CD14-positive monocyte (primary cell): ENCODE results near the gene SH3RF1. TPM values are rescaled to one million over a fixed set of nuclear protein-coding genes. Genes with fewer than 3 reads are reported as not detected.

ENCODE experiments used
- DNase-seq, 3 donors: peaks; one replicate each; pipeline ENCODE4 v3.0.0-alpha.2; 2011 to 2022
- H2AFZ ChIP-seq: 2 replicates; pipeline ENCODE4 v1.6.0; 2012; ENCODE audit warnings: mild to moderate bottlenecking, low read depth, low read length, inconsistent platforms; ENCODE audit not compliant: insufficient read depth, poor library complexity, severe bottlenecking
- H3K27ac ChIP-seq, 2 donors: 1 replicate in 1 of 2; 2 replicates in 1 of 2; pipeline ENCODE4 v1.5.1; 2012 to 2013; ENCODE audit warnings: low read length in 2 of 2, control low read depth in 1 of 2, inconsistent platforms in 1 of 2, low read depth in 1 of 2, mild to moderate bottlenecking in 1 of 2
- H3K27me3 ChIP-seq, 2 donors: one replicate each; pipeline versions ENCODE4 v1.6.0 to v1.6.1; 2011 to 2013; ENCODE audit warnings: low read length in 2 of 2; ENCODE audit not compliant: control insufficient read depth in 2 of 2, insufficient read depth in 2 of 2
- H3K36me3 ChIP-seq, 2 donors: replicated peaks in 1 of 2; 1 replicate in 1 of 2; 2 replicates in 1 of 2; pipeline versions ENCODE4 v1.5.1 to v1.6.1; 2012 to 2013; ENCODE audit warnings: low read length in 2 of 2, control low read depth in 1 of 2, inconsistent platforms in 1 of 2, mild to moderate bottlenecking in 1 of 2; ENCODE audit not compliant: insufficient read depth in 2 of 2, control insufficient read depth in 1 of 2
- H3K4me1 ChIP-seq, 2 donors: 1 replicate in 1 of 2; 2 replicates in 1 of 2; pipeline versions ENCODE4 v1.5.1 to v1.6.1; 2012 to 2013; ENCODE audit warnings: low read length in 2 of 2, control low read depth in 1 of 2, inconsistent platforms in 1 of 2, mild to moderate bottlenecking in 1 of 2, moderate library complexity in 1 of 2; ENCODE audit not compliant: insufficient read depth in 2 of 2, control insufficient read depth in 1 of 2
- H3K4me2 ChIP-seq: replicated peaks from 2 replicates; pipeline ENCODE3; 2012; ENCODE audit warnings: low read length, moderate library complexity, mild to moderate bottlenecking; ENCODE audit not compliant: poor library complexity, severe bottlenecking; ENCODE audit errors: extremely low read depth
- H3K4me3 ChIP-seq, 3 experiments: fragments of 200-600 bp in 1 of 3; sonication (generic) in 1 of 3; replicated peaks in 1 of 3; 1 replicate in 2 of 3; 2 replicates in 1 of 3; pipeline ENCODE4 v1.5.1; 2011 to 2013; ENCODE audit warnings: low read length in 3 of 3, mild to moderate bottlenecking in 3 of 3, control low read depth in 2 of 3, low read depth in 2 of 3, inconsistent platforms in 1 of 3, moderate library complexity in 1 of 3
- H3K79me2 ChIP-seq: 2 replicates; pipeline ENCODE4 v1.6.0; 2012; ENCODE audit warnings: mild to moderate bottlenecking, control low read depth, inconsistent platforms, low read length, moderate library complexity; ENCODE audit not compliant: insufficient read depth
- H3K9ac ChIP-seq: 2 replicates; pipeline ENCODE4 v1.6.0; 2017; ENCODE audit warnings: low read length, mild to moderate bottlenecking; ENCODE audit not compliant: insufficient read depth, poor library complexity, severe bottlenecking
- H3K9me3 ChIP-seq, 2 donors: replicated peaks in 1 of 2; 1 replicate in 1 of 2; 2 replicates in 1 of 2; pipeline versions ENCODE4 v1.5.1 to v1.6.1; 2012 to 2013; ENCODE audit warnings: low read length in 2 of 2, control low read depth in 1 of 2; ENCODE audit not compliant: control insufficient read depth in 1 of 2, insufficient read depth in 1 of 2
- H4K20me1 ChIP-seq: 2 replicates; pipeline ENCODE4 v1.6.0; 2012; ENCODE audit warnings: mild to moderate bottlenecking, low read length, control low read depth, moderate library complexity; ENCODE audit not compliant: insufficient read depth
- H3K27ac Mint-ChIP-seq, 7 donors: one replicate each; pipeline ENCODE4 v1.8.0; 2020; ENCODE audit warnings: mild to moderate bottlenecking in 7 of 7, mixed read lengths in 7 of 7, moderate library complexity in 6 of 7, inconsistent platforms in 2 of 7
- H3K27me3 Mint-ChIP-seq, 3 donors: one replicate each; pipeline ENCODE4 v1.8.0; 2021 to 2022; ENCODE audit warnings: low read depth in 3 of 3, mild to moderate bottlenecking in 3 of 3, mixed read lengths in 3 of 3, moderate library complexity in 3 of 3, inconsistent platforms in 1 of 3
- H3K36me3 Mint-ChIP-seq, 2 donors: one replicate each; pipeline ENCODE4 v1.8.0; 2020; ENCODE audit warnings: mixed read lengths in 2 of 2, inconsistent platforms in 1 of 2, mild to moderate bottlenecking in 1 of 2
- H3K4me1 Mint-ChIP-seq: one replicate; pipeline ENCODE4 v1.8.0; 2020; ENCODE audit warnings: mild to moderate bottlenecking, mixed read lengths
- H3K4me3 Mint-ChIP-seq, 2 donors: one replicate each; pipeline ENCODE4 v1.8.0; 2020; ENCODE audit warnings: mild to moderate bottlenecking in 2 of 2, mixed read lengths in 2 of 2, moderate library complexity in 1 of 2
- H3K9me3 Mint-ChIP-seq, 7 donors: one replicate each; pipeline ENCODE4 v1.8.0; 2020 to 2022; ENCODE audit warnings: mixed read lengths in 7 of 7, mild to moderate bottlenecking in 6 of 7, moderate library complexity in 6 of 7, inconsistent platforms in 2 of 7
- CTCF ChIP-seq: fragments of 200-600 bp; IDR thresholded peaks from one replicate; pipeline ENCODE4 v1.8.0; 2022; ENCODE audit warnings: antibody characterized with exemption, mild to moderate bottlenecking
- WGBS: methylation state at CpG from one replicate; pipeline ENCODE4 v1.1.5; 2013; ENCODE audit warnings: missing lambda C conversion rate; ENCODE audit not compliant: insufficient coverage; 5-methylcytosine and 5-hydroxymethylcytosine counted together
- intact Hi-C, 2 donors: fragments of 100-400 bp; cut with micrococcal nuclease; formaldehyde crosslinking; loops; one replicate each; pipeline versions ENCODE4 v1.15.0 to v1.15.1; 2023
- polyA plus RNA-seq, 3 donors: library from polyadenylated mRNA; depleted of rRNA in 1 of 3; unstranded in 2 of 3; stranded (reverse) in 1 of 3; fragments of 300-500 nt in 2 of 3; fragments of >200 nt in 1 of 3; fragmentation: Illumina TruSeq in 2 of 3; gene quantifications; 1 replicate in 2 of 3; 2 replicates in 1 of 3; pipeline ENCODE4 v1.2.3, GENCODE V29; 2012 to 2021

SH3RF1 gene
- polyA plus RNA-seq, 3 donors: 3.1 to 4.7 (median 4.4) TPM

- H3K9me3 ChIP-seq: no peaks in the 10 kb centered on the region
- peaks cover 2% of the 10 kb centered on the region for H3K4me1 Mint-ChIP-seq
- H3K4me3 ChIP-seq: no peak overlapping the region
- H4K20me1 ChIP-seq: no peaks in the 10 kb centered on the region
- WGBS: 83% methylated on average over 3 of the region's 4 CpGs
- peaks cover 25 to 35% of the 10 kb centered on the region in 2 donors for H3K36me3 Mint-ChIP-seq
- H3K79me2 ChIP-seq: no peaks in the 10 kb centered on the region
- H3K27me3 ChIP-seq: no peaks in the 10 kb centered on the region
- H3K27ac Mint-ChIP-seq: no peak overlapping the region
- H3K4me2 ChIP-seq: no peak overlapping the region
- intact Hi-C loops: no loop called here
- TF ChIP-seq CTCF: no peak
- no peaks in the 10 kb centered on the region for H3K4me1 ChIP-seq
- no peak overlapping the region for H3K27ac ChIP-seq
- H3K9ac ChIP-seq: no peak overlapping the region
- no peak for DNase-seq
- H2AFZ ChIP-seq: no peak overlapping the region
- H3K36me3 ChIP-seq: peaks cover 13 to 36% of the 10 kb centered on the region in 2 donors
- no peak overlapping the region for H3K4me3 Mint-ChIP-seq
- peaks cover 0 to 1% (median 0%) of the 10 kb centered on the region in 3 donors for H3K27me3 Mint-ChIP-seq
- peaks cover 0 to 2% (median 0%) of the 10 kb centered on the region in 7 donors for H3K9me3 Mint-ChIP-seq
Measured at GRCh38 chr4:169158046-169158445, 112.7 kb downstream of the SH3RF1 start.

GRCh38 chr4:169156392-169156791, 114.4 kb downstream of the SH3RF1 start:
- Histone ChIP-seq H4K20me1 (no peaks in the 10 kb centered on the region), H3K4me2 (no peak overlapping the region), H2AFZ (no peak overlapping the region), H3K4me3 (no peak overlapping the region), H3K9me3 (no peaks in the 10 kb centered on the region), H3K27ac (no peak overlapping the region), H3K27me3 (no peaks in the 10 kb centered on the region), H3K36me3 (peaks cover 21 to 53% of the 10 kb centered on the region in 2 donors), H3K4me1 (no peaks in the 10 kb centered on the region), H3K9ac (no peak overlapping the region), H3K79me2 (no peaks in the 10 kb centered on the region)
- TF ChIP-seq CTCF: no peak
- no peak for DNase-seq
- H3K36me3 Mint-ChIP-seq: peaks cover 25 to 39% of the 10 kb centered on the region in 2 donors
- intact Hi-C loops: no loop called here
- no peaks in the 10 kb centered on the region for H3K9me3 Mint-ChIP-seq
- H3K27ac Mint-ChIP-seq: no peak overlapping the region
- no peak overlapping the region for H3K4me3 Mint-ChIP-seq
- no CpG with 5 or more reads among the region's 3 CpGs for WGBS
- peaks cover 0 to 1% (median 0%) of the 10 kb centered on the region in 3 donors for H3K27me3 Mint-ChIP-seq
- peaks cover 2% of the 10 kb centered on the region for H3K4me1 Mint-ChIP-seq
